Measurements from ENCODE around the gene GLRA3. TPM values are rescaled to one million over a fixed set of nuclear protein-coding genes. Genes with fewer than 3 reads are reported as not detected.

The GLRA3 gene
- total and polyA plus RNA-seq, 2 of the 8 experiments (the other 6 are each of a cell fraction or from before 2014, with no cell fraction given) = 0.02 TPM; not detected in 1

DNA sequence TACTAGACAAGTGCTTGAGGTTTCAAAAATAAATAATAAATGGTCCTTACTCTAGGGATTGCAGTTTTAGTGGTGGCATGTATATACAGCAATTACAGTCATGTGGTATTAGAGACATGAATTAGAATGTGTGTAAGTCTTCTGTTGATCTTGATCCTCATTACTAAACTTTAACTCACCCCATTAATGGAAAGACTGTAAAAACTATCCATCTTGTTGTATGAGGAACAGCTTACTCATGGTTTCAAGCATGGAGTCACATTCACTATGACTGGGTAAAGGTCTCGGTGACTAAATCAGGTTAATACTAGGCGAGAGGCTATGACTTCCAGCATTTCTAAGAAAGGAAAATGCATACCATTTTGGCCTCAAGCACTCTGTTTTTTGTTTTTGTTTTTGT lies 199.8 kb downstream of the GLRA3 start:
- Histone ChIP-seq H3K79me1 (ENCODE audit: low read depth, low read length) (no peaks in the 10 kb centered on the region), H4K20me1 (replicated peaks in 1 of 2; ENCODE audit: control insufficient read depth in 1 of 2, insufficient read depth in 2 of 2, low read length in 2 of 2) (no peaks in the 10 kb centered on the region), H3K4me1 (replicated peaks in 1 of 4; ENCODE audit: control insufficient read depth in 3 of 4, insufficient read depth in 4 of 4, low read length in 3 of 4) (no peaks in the 10 kb centered on the region), H3K56ac (replicated peaks; ENCODE audit: insufficient read length, low read depth, low read length) (no peak overlapping the region), H3K27ac (ENCODE audit: low read depth, low read length) (no peak overlapping the region), H2BK12ac (ENCODE audit: low read depth, low read length) (no peak overlapping the region), H3K9me3 (ENCODE audit: insufficient read depth in 2 of 2, low read depth in 1 of 2, low read length in 1 of 2) (no peaks in the 10 kb centered on the region), H3K9ac (replicated peaks in 1 of 4; ENCODE audit: extremely low read depth in 1 of 4, low read depth in 3 of 4, low read length in 3 of 4) (no peak overlapping the region), H3K4ac (replicated peaks; ENCODE audit: insufficient read length, low read depth, low read length) (no peak overlapping the region), H2AK5ac (ENCODE audit: low read depth, low read length) (no peak overlapping the region), H3K23me2 (ENCODE audit: low read depth, low read length) (no peaks in the 10 kb centered on the region), H3K4me3 (ENCODE audit: extremely low read depth in 1 of 4, insufficient read depth in 2 of 4, low read depth in 3 of 4, low read length in 4 of 4) (no peak overlapping the region), H3K23ac (ENCODE audit: insufficient read length) (no peak overlapping the region), H3K14ac (ENCODE audit: insufficient read length) (no peak overlapping the region), H3K27me3 (replicated peaks in 1 of 4; ENCODE audit: control insufficient read depth in 3 of 4, extremely low read depth in 1 of 4, insufficient read depth in 3 of 4, low read length in 3 of 4) (no peaks in the 10 kb centered on the region), H2BK120ac (replicated peaks; ENCODE audit: low read depth, low read length) (no peak overlapping the region), H3K18ac (ENCODE audit: extremely low read depth, low read length) (no peak overlapping the region), H4K5ac (ENCODE audit: insufficient read length, low read depth, low read length) (no peak overlapping the region), H2BK15ac (ENCODE audit: low read length) (no peak overlapping the region), H2BK20ac (ENCODE audit: low read length) (no peak overlapping the region), H3K79me2 (ENCODE audit: control insufficient read depth in 1 of 2, insufficient read depth in 2 of 2, low read length in 2 of 2) (no peaks in the 10 kb centered on the region), H4K8ac (ENCODE audit: extremely low read depth, insufficient read depth, low read length) (no peak overlapping the region), H4K91ac (replicated peaks; ENCODE audit: insufficient read length, low read length) (no peak overlapping the region), H3K4me2 (ENCODE audit: insufficient read depth in 1 of 2, low read depth in 2 of 2, low read length in 2 of 2) (no peak overlapping the region), H2BK5ac (ENCODE audit: low read depth, low read length) (no peak overlapping the region), H2AFZ (ENCODE audit: low read length) (no peak overlapping the region), H3K36me3 (ENCODE audit: control insufficient read depth in 2 of 4, insufficient read depth in 4 of 4, low read length in 3 of 4) (no peaks in the 10 kb centered on the region)
- CTCF ChIA-PET (ENCODE audit: partially characterized antibody) = no interaction called here
- WGBS, 2 experiments (ENCODE audit: extremely low coverage in 1 of 2, insufficient coverage in 1 of 2, insufficient read length in 1 of 2, insufficient replicate concordance in 2 of 2, low coverage in 1 of 2, low lambda C conversion rate in 2 of 2, missing lambda C conversion rate in 1 of 2) = 100% methylated on average over 2 of the region's 2 CpGs; no CpG with 5 or more reads in 1 of the 2 experiments
- TF ChIP-seq CHD2 (IDR thresholded peaks at IDR 0.05; ENCODE audit: low read length) (no peak), PHF8 (conservative IDR thresholded peaks at IDR 0.05; ENCODE audit: low read depth, low read length) (no peak)
- no peak for FAIRE-seq
- no peak for DNase-seq (ENCODE audit: low read depth in 1 of 2, low spot score in 2 of 2)
- POLR2A ChIA-PET (ENCODE audit: partially characterized antibody) = no interaction called here

Measured in H1 (cell line).